Neural cell (in vitro differentiated cells): ENCODE measurements around the gene FCRL2. TPM values are rescaled to one million over a fixed set of nuclear protein-coding genes. Genes with fewer than 3 reads are reported as not detected.

ENCODE experiments used
- polyA plus RNA-seq: library from polyadenylated mRNA; depleted of rRNA; stranded (reverse); fragments of >200 nt; gene quantifications from 2 replicates; pipeline ENCODE4 v1.2.3, GENCODE V29; 2014

Gene FCRL2
- polyA plus RNA-seq, 1 donor from 2014 or later: not detected

Other genes with a start within 250 kb of the FCRL2 start
- not detected in 2 replicates for gene FCRL5, start 224.6 kb downstream of the FCRL2 start, polyA plus RNA-seq
- gene FCRL4, start 179.0 kb downstream of the FCRL2 start, polyA plus RNA-seq: not detected in 2 replicates
- not detected in 2 replicates for gene FCRL3, start 76.4 kb downstream of the FCRL2 start, polyA plus RNA-seq
- gene FCRL1, start 43.0 kb upstream of the FCRL2 start, polyA plus RNA-seq: not detected in 2 replicates
- not detected in 2 replicates for gene CD5L, start 64.7 kb upstream of the FCRL2 start, polyA plus RNA-seq
- 12.9 and 15.7 TPM in 2 replicates for gene KIRREL1, start 216.5 kb upstream of the FCRL2 start, polyA plus RNA-seq